Spleen (tissue), 7 donors: ENCODE results near the gene PTPRT.

Experiments used
- CTCF ChIP-seq, 11 experiments: fragments of 200-600 bp in 7 of 11; fragments of 450-650 bp in 4 of 11; sonication (generic) in 4 of 11; IDR thresholded peaks in 8 of 11; conservative IDR thresholded peaks in 3 of 11; 1 replicate in 7 of 11; 2 replicates in 4 of 11; pipeline versions ENCODE4 v1.4.0 to v1.8.0; 2016 to 2021; ENCODE audit warnings: antibody characterized with exemption in 11 of 11, inconsistent platforms in 4 of 11, mild to moderate bottlenecking in 1 of 11
- POLR2A ChIP-seq, 3 donors: fragments of 450-650 bp; IDR thresholded peaks; one replicate each; pipeline ENCODE4 v1.5.1; 2017; ENCODE audit warnings: antibody characterized with exemption in 3 of 3, mild to moderate bottlenecking in 1 of 3
- POLR2AphosphoS5 ChIP-seq, 3 donors: sonication (generic); formaldehyde crosslinking; IDR thresholded peaks; one replicate each; pipeline ENCODE4 v1.5.1; 2017; ENCODE audit warnings: antibody characterized with exemption in 3 of 3
- donor health status: DM: no; HTN: no; CAD: no; lungs with moderate emphysema.
- donor health status: DM: no; HTN: no; CAD: no.
- donor health status: DM: no; HTN: no; CAD: no.

- no peak for TF ChIP-seq CTCF (IDR thresholded peaks at IDR 0.05 in 8 of 11, conservative IDR thresholded peaks at IDR 0.05 in 3 of 11)
- no peak for TF ChIP-seq POLR2A (IDR thresholded peaks at IDR 0.05)
- no peak for TF ChIP-seq POLR2AphosphoS5 (IDR thresholded peaks at IDR 0.05)
Measured at GRCh38 chr20:42063141-42063540, 1126.6 kb downstream of the PTPRT start.
